GM18502 (cell line): ENCODE results near the gene PFN2.
"Not testable (repeated sequence)": the region's sequence is repeated elsewhere in the genome, so short reads cannot be mapped to it uniquely, and the experiment has no call there.

ENCODE experiments used
- ATAC-seq: cut with Tn5 transposase; IDR thresholded peaks from one replicate; pipeline ENCODE4 v1.9.1; 2021; ENCODE audit warnings: mild to moderate bottlenecking; ENCODE audit not compliant: unreplicated experiment, poor library complexity

PFN2 gene

DNA sequence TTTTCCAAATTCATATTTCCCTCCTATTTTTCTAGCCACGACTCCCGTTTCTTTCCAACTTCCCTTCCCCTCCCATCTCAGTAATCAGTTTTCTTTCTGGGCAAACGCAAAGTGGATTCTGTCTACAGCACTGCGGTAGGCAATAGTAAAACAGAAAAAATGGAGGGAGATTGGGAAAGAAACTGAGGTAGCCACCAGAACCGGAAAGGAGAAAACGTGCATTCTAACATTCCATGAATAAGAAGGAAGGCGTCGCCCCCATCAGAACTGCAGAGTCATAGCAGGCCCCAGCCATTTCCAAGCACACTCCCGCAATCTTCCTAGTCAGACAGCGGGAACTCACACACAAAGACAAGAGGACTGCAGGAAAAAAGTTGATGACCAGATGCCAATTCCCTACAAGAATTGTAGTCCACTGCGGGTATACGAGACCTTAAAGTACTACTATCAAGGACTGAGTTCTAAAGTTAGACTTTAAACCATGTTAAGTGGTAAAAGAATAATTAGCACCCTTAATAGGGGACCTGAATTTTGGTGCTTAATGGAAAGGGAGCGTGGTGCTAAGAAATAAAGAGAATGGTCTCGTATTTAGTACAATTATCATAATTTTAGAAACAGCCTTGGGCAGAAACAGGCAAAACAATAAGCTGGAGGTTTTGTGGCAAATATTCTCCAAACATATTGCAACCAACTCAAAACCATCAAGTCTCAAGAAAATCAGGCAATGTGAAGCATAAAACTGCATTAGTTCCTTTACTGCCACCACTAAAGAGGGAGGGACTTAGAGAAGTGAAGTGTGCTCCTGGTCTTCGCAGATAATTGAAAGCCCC is 1.4 kb downstream of the PFN2 start:
- no peak for ATAC-seq

DNA sequence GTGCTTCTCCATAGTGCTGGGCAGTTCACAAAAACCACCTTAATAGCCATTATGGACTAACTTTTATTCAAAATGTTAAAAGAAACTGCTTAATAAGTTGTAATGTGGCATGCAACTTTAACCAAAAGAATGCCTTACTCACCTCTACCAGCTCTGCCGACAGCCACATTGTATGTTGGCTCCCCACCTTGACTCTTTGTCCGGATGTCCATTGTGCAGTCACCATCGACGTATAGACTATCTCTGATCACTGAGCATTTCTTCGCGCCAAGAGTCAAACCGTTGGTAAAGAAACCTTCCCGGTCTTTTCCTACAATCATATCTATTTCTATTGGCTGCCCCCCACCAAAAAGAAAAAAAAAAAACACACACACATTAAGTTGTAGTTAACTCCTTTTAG is 2.5 kb downstream of the PFN2 start:
- ATAC-seq: no peak

DNA sequence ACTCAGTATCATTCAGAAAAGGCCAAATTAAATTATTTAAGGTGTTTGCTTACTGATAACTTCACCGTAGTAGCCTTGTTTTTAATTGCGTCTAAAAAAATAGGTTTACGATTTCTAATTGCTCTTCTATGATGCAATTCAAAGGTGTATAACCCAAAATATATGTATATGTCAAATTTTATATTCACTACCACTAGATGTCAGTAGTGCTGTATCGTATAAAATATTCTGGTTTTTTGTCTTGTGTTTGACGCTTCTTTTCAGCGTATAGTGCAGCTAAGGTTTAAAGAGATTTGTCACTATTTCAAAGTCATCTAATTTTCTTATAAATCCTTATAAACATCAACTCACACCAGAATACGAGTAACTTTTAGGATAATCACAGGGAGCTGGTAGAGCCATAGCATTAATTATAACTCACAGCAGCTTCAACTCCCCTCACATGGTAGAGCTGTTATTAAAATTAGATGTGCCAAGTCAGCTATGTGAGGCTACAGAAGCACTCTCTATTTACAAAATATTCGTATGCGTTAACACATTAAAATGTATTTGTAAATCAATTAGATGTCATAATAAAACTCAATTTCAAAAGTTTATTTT is 3.5 kb downstream of the PFN2 start:
- ATAC-seq: no peak

DNA sequence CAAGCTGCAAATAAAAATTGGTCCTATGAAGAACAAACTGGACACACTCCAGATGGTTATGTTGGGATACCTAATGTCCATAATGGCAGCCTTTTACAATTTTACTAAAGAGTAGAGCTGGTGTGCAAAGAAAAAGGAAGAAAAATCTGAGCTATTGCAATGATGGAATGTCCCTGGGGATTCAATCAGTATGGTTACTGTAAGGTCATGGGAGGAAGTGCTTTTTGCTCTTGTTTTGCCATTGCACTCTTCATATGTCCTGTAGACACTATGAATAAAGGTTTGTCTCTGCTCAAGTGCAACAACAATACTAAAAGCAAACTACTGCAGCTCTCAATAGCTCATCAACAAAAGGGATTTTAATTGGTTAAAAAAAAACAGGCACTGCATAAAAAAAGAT is 5.4 kb downstream of the PFN2 start:
- ATAC-seq: no peak

DNA sequence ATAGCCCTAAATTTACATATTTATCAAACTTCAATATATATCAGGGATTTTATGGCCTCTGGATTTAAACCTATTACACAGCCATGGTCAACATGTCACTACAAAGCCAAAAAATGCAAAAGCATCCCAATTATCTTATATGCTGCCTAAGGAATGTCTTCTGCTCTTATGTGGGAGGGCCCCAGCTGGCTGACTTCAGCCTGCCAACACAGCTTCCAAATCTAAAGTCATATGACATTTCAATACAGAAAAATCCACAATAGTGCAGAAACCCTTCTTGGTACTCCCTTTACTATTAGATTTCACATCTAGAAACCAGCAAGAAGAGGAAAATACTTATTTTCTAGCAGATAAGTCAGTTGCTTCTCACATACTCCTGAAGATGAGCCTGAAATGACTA is 6.4 kb downstream of the PFN2 start:
- no peak for ATAC-seq

DNA sequence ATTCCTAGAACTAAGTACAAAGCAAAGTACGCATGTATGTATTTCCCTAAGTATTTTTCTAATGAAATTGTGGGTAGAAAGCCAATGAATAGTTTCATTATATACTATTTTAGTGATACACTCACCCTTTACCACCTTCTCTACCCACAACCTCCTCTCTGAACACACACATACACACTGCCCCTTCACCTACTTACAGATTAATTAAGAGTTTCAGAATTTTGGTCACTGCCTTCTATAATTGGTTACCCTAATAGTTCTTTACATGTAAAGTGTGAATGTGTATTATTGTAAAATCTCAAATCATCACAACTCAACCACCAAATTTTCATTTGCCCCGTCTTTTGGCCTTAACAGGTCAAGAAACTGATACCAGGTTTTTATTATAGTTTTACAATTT is 7.2 kb downstream of the PFN2 start:
- ATAC-seq: no peak

DNA sequence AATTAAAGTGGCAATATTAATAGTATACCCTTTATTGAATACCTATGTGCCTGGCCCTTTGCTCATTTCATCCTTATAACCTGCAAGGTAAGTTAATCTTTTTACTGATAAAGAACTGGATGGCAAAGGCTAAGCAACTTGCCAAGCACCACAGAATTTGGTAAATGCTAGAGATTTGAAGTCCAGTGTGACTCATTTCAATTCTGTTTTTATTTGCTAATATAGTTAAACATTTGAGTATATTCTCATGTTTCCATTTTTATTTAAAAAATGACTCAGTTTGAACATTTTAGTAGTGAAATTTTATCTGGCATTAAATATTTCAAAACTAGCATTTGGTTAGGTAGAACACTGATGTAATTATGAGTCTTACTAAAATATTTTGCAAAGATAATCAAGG is 11.3 kb downstream of the PFN2 start:
- no peak for ATAC-seq

DNA sequence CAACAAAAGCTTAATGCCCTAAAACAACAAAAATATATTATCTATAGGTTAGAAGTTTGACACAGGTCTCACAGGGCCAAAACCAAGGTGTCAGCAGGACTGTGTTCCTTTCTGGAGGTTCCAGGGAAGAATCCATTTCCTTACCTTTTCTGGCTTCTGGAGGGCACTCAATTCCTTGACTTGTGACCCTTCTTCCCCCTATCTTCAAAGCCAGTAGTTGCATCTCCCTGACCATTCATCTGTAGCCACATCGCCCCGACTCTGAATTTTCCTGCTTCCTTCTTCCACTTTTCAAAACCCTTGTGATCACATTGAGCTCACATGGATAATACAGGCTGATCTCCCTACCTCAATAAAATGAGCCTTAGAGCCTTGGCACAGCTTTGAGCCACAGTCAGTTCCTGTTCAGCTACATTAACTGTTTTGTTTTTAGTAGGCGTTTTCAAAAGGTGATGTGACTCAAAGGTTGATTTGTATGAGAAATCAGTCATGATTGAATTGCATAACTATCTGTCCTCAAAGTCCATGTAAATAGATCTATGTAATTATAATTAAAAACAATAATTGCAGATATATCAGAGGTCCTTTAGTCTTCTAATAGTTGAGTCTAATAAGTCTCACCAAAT is 12.4 kb downstream of the PFN2 start:
- no peak for ATAC-seq

DNA sequence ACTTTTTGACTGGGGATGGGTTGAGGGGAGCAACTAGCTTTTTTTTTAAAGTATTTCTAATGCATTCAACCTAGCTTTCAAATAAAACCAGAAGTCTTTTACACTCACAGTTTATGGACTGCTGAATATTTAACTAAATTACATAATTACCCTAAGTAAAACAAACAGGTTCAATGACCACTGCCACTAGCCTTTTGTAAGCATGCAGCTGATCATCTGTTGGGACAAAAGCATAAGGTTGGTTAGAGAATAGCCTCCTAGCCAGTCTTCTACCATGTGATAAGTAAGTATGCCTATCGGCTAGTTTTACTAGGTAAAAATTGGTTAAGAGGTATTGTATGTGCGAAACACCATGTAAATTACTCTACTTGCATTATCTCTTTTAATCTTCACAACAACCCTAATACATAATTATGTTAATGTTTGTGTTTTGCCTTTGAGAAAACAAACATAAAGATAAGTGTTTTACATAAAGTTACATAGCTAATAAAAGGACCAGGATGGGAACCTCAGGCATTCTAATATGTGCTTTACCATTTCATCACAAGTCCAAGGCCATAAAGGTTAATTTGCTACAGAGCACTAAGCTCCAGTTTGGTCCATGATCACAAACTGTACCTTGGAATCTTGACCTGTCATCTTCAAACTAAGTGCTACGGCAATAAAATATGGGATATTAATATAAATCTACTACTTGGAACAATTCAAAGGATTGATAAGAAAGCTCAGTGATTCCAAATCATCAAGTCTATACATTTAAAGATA is 13.2 kb downstream of the PFN2 start:
- no peak for ATAC-seq

DNA sequence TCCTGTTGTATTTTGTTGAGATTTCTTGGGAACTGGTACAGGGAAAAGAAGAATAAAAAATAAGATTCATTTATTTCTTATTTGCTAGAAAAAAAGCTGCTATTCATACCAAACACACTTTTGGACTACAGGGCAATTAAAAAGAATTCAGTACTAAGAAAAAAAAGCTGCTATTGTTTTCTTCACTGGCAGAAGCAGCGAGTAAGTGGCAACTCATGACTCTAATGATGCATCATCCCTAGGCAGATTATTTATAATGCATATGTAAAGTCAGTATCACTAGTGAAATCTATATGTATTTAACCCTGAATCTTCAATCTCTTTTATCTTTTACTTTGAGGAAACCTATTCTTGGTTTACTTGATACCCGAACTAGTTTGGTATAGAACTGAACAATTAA is 15.2 kb downstream of the PFN2 start:
- ATAC-seq: no peak

DNA sequence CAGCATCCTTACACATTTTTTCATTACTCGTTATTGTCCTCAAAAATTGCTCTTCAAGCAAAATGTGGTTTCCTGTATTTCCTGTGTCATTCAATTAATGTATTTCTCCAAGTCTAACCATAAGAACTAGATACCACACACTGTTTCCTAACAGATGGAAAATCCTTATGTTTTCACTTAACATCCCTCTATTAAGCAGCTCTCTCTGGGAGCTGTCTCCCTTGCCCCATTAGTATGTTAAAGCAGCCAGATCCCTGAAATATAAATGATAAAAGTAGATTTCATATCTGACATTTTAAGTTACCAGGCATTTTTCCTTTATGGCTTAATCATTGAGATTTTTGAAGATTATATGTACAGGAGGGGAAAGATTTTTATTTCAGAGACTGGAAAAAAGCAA is 15.9 kb downstream of the PFN2 start:
- ATAC-seq: no peak

DNA sequence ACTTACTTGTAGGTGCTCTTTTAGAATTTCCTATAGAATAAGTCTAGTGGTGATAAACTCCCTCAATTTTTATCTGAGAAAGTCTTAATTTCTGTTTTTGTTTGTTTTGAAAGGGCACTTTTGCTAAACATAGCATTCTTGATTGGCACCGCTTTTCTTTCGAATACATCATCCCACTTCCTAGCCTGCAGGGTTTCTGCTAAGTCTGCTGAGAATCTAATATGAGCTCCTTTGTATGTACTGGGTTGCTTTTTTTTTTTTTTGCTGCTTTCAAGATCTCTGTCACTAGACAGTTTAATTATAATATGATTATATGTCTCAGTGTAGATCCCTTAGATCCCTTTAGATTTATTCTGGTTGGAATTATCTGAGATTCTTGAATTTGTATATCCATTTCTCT is 21.5 kb downstream of the PFN2 start:
- no peak for ATAC-seq

DNA sequence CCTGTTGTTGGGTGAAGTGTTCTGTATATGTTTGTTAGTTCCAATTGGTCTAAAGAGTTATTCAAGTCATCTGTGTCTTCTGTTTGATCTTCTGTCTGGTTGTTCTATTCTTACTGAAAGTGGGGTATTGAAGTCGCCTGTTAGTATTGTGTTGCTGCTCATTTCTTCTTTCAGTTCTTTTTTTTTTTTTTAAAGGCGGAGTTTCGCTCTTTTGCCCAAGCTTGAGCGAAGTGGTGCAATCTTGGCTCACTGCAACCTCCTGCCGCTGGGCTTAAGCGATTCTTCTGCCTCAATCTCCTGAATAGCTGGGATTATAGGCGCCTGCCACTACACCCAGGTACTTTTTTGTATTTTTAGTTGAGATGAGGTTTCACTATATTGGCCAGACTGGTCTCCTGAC is 23.5 kb downstream of the PFN2 start:
- ATAC-seq: no peak

DNA sequence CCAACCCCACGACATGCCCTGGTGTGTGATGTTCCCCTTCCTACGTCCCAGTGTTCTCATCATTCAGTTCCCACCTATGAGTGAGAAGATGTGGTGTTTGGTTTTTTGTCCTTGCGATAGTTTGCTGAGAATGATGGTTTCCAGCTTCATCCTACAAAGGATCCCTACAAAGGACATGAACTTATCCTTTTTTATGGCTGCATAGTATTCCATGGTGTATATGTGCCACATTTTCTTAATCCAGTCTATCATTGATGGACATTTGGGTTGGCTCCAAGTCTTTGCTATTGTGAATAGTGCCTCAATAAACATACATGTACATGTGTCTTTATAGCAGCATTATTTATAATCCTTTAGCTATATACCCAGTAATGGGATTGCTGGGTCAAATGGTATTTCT is 26.7 kb downstream of the PFN2 start:
- ATAC-seq: not testable (repeated sequence)

DNA sequence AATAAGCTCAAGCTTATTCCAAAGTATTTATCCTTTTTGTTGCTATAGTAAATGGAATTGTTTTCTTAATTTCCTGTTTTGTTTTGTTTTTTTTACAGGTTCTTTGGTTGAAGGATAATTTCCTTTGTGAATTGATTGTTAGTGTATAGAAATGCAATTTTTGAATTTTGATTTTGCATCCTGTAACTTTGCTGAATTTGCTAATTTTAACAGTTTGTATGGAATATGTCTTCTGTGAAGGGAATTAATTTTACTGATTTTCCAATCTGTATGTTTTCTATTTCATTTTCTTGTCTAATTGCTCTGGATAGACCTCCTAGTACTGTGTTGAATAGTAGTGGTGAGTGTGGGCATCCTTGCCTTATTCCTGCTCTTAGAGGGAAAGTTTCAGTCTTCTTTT is 28.3 kb downstream of the PFN2 start:
- no peak for ATAC-seq

DNA sequence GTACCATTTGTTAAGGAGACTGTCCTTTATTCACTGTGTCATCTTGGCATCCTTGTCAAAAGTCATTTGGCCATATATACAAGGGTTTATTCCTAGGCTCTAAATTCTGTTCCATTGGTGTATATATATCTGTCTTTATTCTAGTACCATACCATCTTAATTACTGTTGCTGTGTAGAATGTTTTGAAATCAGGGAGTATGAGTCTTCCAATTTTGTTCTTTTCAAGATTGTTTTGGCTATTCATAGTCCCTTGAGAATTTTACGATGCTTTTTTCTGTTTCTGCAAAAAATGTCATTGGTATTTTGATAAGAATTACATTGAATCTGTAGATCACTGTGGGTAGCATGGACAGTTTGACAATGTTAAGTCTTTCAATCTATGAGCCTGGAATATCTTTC is 28.7 kb downstream of the PFN2 start:
- no peak for ATAC-seq

DNA sequence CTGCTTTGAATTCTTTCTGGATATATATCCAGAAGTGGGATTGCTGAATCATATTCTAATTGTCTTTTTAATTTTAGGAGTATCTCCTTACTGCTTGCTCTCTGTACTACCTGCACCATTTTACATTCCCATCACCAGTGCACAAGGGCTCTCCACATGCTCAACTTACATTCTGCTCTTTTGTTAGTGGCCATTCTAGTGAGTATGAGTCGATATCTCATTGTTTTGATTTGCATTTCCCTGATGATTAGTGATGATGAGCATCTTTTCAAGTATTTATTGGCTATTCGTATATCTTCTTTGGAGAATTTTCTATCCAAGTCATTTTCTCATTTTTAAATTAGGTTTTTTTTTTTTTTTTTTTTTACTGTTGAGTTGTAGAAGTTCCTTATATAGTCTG is 29.5 kb downstream of the PFN2 start:
- no peak for ATAC-seq

DNA sequence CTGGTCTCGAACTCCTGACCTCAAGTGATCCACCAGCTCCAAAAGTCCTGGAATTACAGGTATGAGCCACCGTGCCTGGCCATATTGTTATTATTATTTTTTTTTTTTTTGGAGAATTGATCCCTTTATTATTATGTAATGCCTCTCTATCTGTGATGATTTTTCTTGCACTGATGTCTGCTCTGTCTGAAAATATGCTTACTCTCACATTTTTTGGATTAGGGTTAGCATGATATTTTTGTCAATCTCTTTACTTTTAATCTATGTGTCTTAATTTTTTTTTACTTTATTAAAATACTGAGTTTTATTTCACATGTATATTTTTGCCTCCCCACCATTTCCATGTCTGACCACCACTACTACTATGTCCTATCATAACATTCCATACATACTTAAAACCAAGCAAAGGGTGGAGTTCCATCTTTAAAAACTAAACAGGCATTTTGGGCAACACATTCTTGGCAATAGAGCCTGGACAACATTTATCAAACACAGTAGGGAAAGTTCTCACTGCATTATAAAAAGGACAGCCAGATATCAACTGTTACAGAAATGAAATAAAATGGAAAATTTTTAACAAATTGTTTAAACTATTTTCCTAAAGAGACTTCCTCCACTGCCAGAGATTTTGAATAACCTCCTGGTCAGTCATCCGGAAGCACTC is 32.2 kb downstream of the PFN2 start:
- not testable (repeated sequence) for ATAC-seq

DNA sequence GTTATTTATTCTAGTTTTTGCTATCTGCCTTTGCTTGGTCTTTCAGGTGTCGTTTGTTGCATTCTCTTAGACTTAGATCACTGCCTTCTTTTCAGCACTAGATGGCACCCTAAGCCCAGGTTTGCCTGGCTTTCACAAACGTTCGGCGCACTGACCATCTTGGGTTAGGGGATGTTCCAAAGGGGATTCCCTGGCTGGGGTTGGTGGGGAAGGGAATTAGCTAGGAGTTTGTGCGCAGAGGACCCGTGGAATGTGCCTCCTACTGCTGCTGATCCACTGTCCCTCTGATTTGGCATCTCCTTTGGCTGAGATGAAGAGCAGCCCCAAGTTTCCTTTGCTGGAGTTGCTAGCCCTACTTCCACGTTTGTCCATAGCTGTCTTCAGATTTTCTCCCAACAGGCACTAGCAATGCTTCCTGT is 33.9 kb downstream of the PFN2 start:
- ATAC-seq: peak; percentile 71

DNA sequence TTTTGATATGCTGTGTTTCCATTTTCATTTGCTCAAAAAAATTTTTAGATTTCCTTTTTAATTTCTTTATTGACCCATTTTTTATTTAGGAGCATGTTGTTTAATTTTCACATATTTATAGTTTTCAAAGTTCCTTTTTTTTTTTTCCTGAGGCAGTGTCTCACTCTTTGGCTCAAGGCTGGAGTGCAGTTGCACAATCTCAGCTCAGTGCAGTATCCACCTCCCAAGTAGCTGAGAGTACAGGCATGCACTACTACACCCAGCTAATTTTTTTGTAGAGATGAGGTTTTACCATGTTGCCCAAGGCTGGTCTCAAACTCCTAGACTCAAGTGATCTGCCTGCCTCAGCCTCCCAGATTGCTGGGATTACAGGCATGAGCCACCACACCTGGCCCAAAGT is 36.2 kb downstream of the PFN2 start:
- ATAC-seq: no peak
